ENCODE results near the gene STAT5B.
"Not testable (repeated sequence)": the region's sequence is repeated elsewhere in the genome, so short reads cannot be mapped to it uniquely, and the experiment has no call there.

The STAT5B gene

GRCh38 chr17:42225646-42226045 lies 50.5 kb downstream of the STAT5B start:
- ATAC-seq (no peak), DNase-seq (ENCODE audit: low spot score in 2 of 2) (no peak)
- Mint-ChIP-seq H3K9me3 (no peaks in the 10 kb centered on the region), H3K27ac (no peak overlapping the region), H3K36me3 (peaks cover 100% of the 10 kb centered on the region), H3K4me1 (peaks cover 17% of the 10 kb centered on the region), H3K4me3 (no peak overlapping the region)

- no peak overlapping the region for H3K27ac Mint-ChIP-seq
- no peak overlapping the region for H3K4me3 Mint-ChIP-seq
- peaks cover 17% of the 10 kb centered on the region for H3K4me1 Mint-ChIP-seq
- peaks cover 100% of the 10 kb centered on the region for H3K36me3 Mint-ChIP-seq
- H3K9me3 Mint-ChIP-seq = no peaks in the 10 kb centered on the region
- no peak for DNase-seq (ENCODE audit: low spot score in 2 of 2)
- no peak for ATAC-seq
These were observed 51.5 kb downstream of the STAT5B start for GRCh38 chr17:42224651-42225050.

GRCh38 chr17:42221886-42222745 lies 54.1 kb downstream of the STAT5B start:
- ATAC-seq (peak; percentile 85), DNase-seq (ENCODE audit: low spot score in 2 of 2) (peak; percentile 17 to 65)
- Mint-ChIP-seq H3K36me3 (peaks cover 96% of the 10 kb centered on the region), H3K4me1 (peaks cover 8% of the 10 kb centered on the region), H3K27ac (peak overlapping the region; percentile 52), H3K9me3 (no peaks in the 10 kb centered on the region), H3K4me3 (no peak overlapping the region)

DNA sequence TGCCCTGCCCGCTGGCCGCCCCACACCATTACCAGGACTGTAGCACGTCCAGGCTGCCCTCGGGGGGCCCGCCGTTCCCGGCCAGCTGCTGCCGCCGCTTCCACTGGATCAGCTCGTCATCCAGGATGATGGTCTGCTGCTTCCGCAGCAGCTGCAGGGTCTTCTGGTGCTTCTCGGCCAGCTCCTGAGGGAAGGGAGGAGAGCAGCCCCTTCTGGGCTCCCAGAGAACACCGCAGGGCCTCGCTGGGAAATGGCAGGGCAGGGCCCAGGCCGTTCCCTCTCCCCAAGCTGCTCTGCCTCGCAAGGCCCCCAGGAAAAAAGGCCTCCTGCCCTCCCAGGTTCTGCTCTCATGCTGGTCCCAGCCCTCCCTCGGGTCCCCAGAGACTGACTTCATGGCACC lies 56.9 kb downstream of the STAT5B start:
- ATAC-seq, H3K9me3 Mint-ChIP-seq, H3K4me1 Mint-ChIP-seq: not testable (repeated sequence)

GRCh38 chr17:42214156-42214555 lies 62.0 kb downstream of the STAT5B start:
- Mint-ChIP-seq H3K9me3 (no peaks in the 10 kb centered on the region), H3K4me3 (no peak overlapping the region), H3K4me1 (no peaks in the 10 kb centered on the region), H3K27ac (no peak overlapping the region), H3K36me3 (peaks cover 99% of the 10 kb centered on the region)
- no peak for ATAC-seq
- DNase-seq (ENCODE audit: low spot score in 2 of 2) = no peak

More for the DNA sequence above, 56.9 kb downstream of the STAT5B start:
- not testable (repeated sequence) for DNase-seq (ENCODE audit: low spot score in 2 of 2); H3K27ac Mint-ChIP-seq; H3K4me3 Mint-ChIP-seq
- peaks cover 96% of the 10 kb centered on the region for H3K36me3 Mint-ChIP-seq

DNA sequence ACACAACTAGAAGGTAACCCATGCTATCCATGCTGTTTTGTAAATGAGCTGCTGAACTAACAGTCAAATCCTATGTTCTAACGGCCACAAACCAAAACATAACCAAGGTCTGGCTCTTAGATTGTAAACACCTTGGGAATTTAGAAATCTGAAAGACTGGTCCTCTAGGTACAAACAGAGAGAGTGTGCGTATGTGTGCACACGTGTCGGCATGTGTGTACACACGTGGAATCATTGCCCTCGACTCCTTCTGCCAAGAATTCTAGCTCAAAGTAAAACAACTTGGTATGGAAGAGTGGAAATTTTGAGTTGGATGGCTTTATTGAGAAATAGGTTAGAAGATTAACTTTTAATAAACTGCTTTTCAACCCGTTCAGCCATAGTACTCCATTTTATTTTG lies 63.8 kb downstream of the STAT5B start:
- peaks cover 100% of the 10 kb centered on the region for H3K36me3 Mint-ChIP-seq
- no peaks in the 10 kb centered on the region for H3K4me1 Mint-ChIP-seq

GRCh38 chr17:42211921-42212341 lies 64.3 kb downstream of the STAT5B start:
- not testable (repeated sequence) for DNase-seq (ENCODE audit: low spot score in 2 of 2); H3K27ac Mint-ChIP-seq; H3K4me1 Mint-ChIP-seq; ATAC-seq; H3K4me3 Mint-ChIP-seq; H3K9me3 Mint-ChIP-seq
- H3K36me3 Mint-ChIP-seq = peaks cover 100% of the 10 kb centered on the region

More for the DNA sequence above, 63.8 kb downstream of the STAT5B start:
- no peak overlapping the region for H3K4me3 Mint-ChIP-seq
- no peak for ATAC-seq
- no peaks in the 10 kb centered on the region for H3K9me3 Mint-ChIP-seq
- no peak for DNase-seq (ENCODE audit: low spot score in 2 of 2)
- H3K27ac Mint-ChIP-seq = no peak overlapping the region

- no peak for ATAC-seq
- Mint-ChIP-seq H3K4me3 (no peak overlapping the region), H3K4me1 (no peaks in the 10 kb centered on the region), H3K36me3 (peaks cover 100% of the 10 kb centered on the region), H3K27ac (no peak overlapping the region), H3K9me3 (no peaks in the 10 kb centered on the region)
- DNase-seq (ENCODE audit: low spot score in 2 of 2) = no peak
These were observed 66.1 kb downstream of the STAT5B start for GRCh38 chr17:42210046-42210445.

DNA sequence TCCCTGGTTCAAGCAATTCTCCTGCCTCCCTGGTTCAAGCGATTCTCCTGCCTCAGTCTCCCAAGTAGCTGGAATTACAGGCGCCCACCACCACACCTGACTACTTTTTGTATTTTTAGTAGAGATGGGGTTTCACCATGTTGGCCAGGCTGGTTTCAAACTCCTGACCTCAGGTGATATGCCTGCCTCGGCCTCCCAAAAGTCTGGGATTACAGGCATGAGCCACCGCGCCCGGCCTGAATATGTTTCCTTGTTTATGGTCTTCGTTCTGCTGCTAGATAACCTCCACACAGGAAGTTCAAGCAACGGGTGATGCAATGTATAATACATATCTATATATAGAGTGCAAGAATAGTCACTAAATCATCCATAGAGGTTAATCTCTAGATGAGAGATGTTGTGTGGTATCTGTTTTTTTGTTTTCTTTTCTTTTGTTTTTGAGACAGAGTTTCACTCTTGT lies 70.0 kb downstream of the STAT5B start:
- Mint-ChIP-seq H3K27ac (peak overlapping the region; percentile 48), H3K36me3 (peaks cover 100% of the 10 kb centered on the region)
- not testable (repeated sequence) for H3K4me3 Mint-ChIP-seq; ATAC-seq; H3K9me3 Mint-ChIP-seq; H3K4me1 Mint-ChIP-seq; DNase-seq (ENCODE audit: low spot score in 2 of 2)

DNA sequence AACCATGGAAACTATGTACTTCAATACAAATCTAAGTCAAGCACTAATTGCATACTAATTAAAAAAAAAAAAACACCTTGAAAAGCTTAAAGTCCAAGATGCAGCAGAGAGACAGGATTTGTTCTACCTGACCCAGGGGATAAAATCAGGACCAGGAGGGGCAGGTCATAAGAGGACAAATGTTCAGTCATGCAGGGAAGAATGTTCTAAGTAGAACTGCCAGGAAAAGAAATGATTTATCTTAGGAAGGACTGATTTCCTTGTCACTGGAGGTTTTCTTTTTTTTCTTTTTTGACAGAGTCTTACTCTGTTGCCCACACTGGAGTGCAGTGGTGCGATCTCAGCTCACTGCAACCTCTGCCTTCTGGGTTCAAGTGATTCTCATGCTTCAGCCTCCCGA lies 72.8 kb downstream of the STAT5B start:
- no peaks in the 10 kb centered on the region for H3K9me3 Mint-ChIP-seq
- peaks cover 99% of the 10 kb centered on the region for H3K36me3 Mint-ChIP-seq
- DNase-seq (ENCODE audit: low spot score in 2 of 2) (no peak), ATAC-seq (no peak)
- H3K4me1 Mint-ChIP-seq = no peaks in the 10 kb centered on the region
- no peak overlapping the region for H3K27ac Mint-ChIP-seq
- H3K4me3 Mint-ChIP-seq = no peak overlapping the region

DNA sequence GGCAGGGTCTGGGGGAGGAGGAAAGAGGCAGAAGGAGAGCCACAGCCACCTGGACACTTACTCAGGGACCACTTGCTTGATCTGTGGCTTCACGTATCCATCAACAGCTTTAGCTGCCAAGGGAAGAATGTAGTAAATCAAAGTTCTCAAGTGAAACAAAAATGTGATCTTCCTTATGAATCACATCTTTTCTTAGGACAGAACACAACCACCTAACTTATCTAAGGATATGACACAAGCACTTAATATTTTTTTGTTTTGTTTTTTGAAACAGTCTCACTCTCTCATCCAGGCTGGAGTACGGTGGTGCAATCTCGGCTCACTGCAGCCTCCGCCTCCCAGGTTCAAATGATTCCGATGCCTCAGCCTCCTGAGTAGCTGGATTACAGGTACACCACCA lies 73.5 kb downstream of the STAT5B start:
- peak overlapping the region; percentile 36 for H3K27ac Mint-ChIP-seq
- H3K36me3 Mint-ChIP-seq = peaks cover 95% of the 10 kb centered on the region
- no peaks in the 10 kb centered on the region for H3K9me3 Mint-ChIP-seq
- H3K4me1 Mint-ChIP-seq = peaks cover under 1% of the 10 kb centered on the region
- no peak for ATAC-seq
- no peak overlapping the region for H3K4me3 Mint-ChIP-seq
- DNase-seq (ENCODE audit: low spot score in 2 of 2) = no peak

- Mint-ChIP-seq H3K4me3 (no peak overlapping the region), H3K9me3 (no peaks in the 10 kb centered on the region), H3K36me3 (peaks cover 95% of the 10 kb centered on the region), H3K4me1 (peaks cover 5% of the 10 kb centered on the region), H3K27ac (peak overlapping the region; percentile 36)
- no peak for DNase-seq (ENCODE audit: low spot score in 2 of 2)
- no peak for ATAC-seq
These were observed 74.0 kb downstream of the STAT5B start for GRCh38 chr17:42202159-42202558.

DNA sequence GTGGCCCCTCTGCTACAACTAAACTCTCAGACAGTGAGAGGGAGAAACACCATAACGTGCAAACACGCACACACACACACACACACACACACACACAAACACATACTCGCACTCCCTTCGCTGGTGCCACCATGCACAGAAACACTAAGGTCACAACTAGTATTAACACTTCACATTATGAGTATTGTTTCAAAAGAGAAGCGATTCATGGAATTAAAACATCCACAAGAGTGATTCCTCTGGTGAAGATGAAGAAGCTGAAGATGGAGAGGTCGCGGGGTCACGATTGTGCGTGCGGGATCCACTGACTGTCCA lies 74.8 kb downstream of the STAT5B start:
- ATAC-seq (no peak), DNase-seq (ENCODE audit: low spot score in 2 of 2) (no peak)
- Mint-ChIP-seq H3K9me3 (no peaks in the 10 kb centered on the region), H3K27ac (peak overlapping the region; percentile 36), H3K4me3 (no peak overlapping the region), H3K36me3 (peaks cover 95% of the 10 kb centered on the region), H3K4me1 (peaks cover 5% of the 10 kb centered on the region)

- Mint-ChIP-seq H3K36me3 (peaks cover 90% of the 10 kb centered on the region), H3K9me3 (no peaks in the 10 kb centered on the region), H3K27ac (peak overlapping the region; percentile 58), H3K4me3 (no peak overlapping the region), H3K4me1 (peaks cover 5% of the 10 kb centered on the region)
- no peak for ATAC-seq
- no peak for DNase-seq (ENCODE audit: low spot score in 2 of 2)
These were observed 75.3 kb downstream of the STAT5B start for GRCh38 chr17:42200706-42201457.

GRCh38 chr17:42199416-42200011 lies 76.7 kb downstream of the STAT5B start:
- Mint-ChIP-seq H3K9me3 (no peaks in the 10 kb centered on the region), H3K27ac (peak overlapping the region; percentile 74), H3K4me3 (no peak overlapping the region), H3K4me1 (peaks cover 7% of the 10 kb centered on the region), H3K36me3 (peaks cover 79% of the 10 kb centered on the region)
- ATAC-seq = no peak
- DNase-seq (ENCODE audit: low spot score in 2 of 2) = no peak
